Colonic mucosa (tissue), 2 donors: ENCODE measurements around the gene DNAAF6. TPM values are rescaled to one million over a fixed set of nuclear protein-coding genes. Genes with fewer than 3 reads are reported as not detected.

Experiments used
- total RNA-seq, 2 donors: library from RNA; stranded (reverse); fragmentation: NEBNext Ultra II Directional in 1 of 2; extraction: Animal tissue kit (Norgen Biotek cat#: 25700) in 1 of 2; gene quantifications; one replicate each; pipeline ENCODE4 v1.2.1, GENCODE V29; 2021
- donor health status: DM: no; HTN: no; CAD: no.
- donor health status: DM: no; HTN: no; CAD: no.

Gene DNAAF6
- total RNA-seq, 2 donors from 2014 or later, result not detected

Other genes with a start within 250 kb of the DNAAF6 start
- 10 to 100 TPM; 11.2 to 11.3 TPM for gene MORC4, start 206.4 kb upstream of the DNAAF6 start, total RNA-seq
- gene RBM41, start 87.8 kb upstream of the DNAAF6 start, total RNA-seq, result 10 to 100 TPM; 14.3 to 21.9 TPM
- gene NUP62CL, start 178 bp upstream of the DNAAF6 start, total RNA-seq, result 1 to 10 TPM; 3.7 to 5.6 TPM
- under 1 TPM; 0.13 to 0.42 TPM for gene FRMPD3, start 243.0 kb downstream of the DNAAF6 start, total RNA-seq